PC-9 (cell line): Measurements from ENCODE around the gene ZKSCAN4. TPM values are rescaled to one million over a fixed set of nuclear protein-coding genes. Genes with fewer than 3 reads are reported as not detected.

Experiments
- BruUV-seq: library from RNA; stranded (reverse); fragments of 400-500 nt; replicated peaks from 2 replicates; lab custom pipeline; 2021; lab: Mats Ljungman, UMichigan
- CTCF ChIA-PET: fragments of 300-600 bp; sonication (Branson Sonifier 250); formaldehyde crosslinking; loops from one replicate; lab custom pipeline; 2022; ENCODE audit warnings: antibody characterized with exemption; lab: Charles Lee
- POLR2A ChIA-PET: fragments of 300-600 bp; sonication (Branson Sonifier 250); formaldehyde crosslinking; loops from one replicate; lab custom pipeline; 2022; ENCODE audit warnings: antibody characterized with exemption; ENCODE audit not compliant: unreplicated experiment; lab: Charles Lee
- DNase-seq, 2 experiments: peaks; one replicate each; pipeline versions ENCODE4 v3.0.0 to v3.0.0-alpha.2; 2015 to 2022; ENCODE audit warnings: mixed read lengths in 1 of 2
- H2AFZ ChIP-seq: fragments of 200-600 bp; sonication (generic); 2 replicates; pipeline ENCODE4 v1.8.1; 2017; ENCODE audit warnings: antibody characterized with exemption
- H3F3A ChIP-seq: fragments of 200-600 bp; sonication (generic); 2 replicates; pipeline ENCODE4 v1.8.1; 2017; ENCODE audit warnings: antibody characterized with exemption, mild to moderate bottlenecking, low read depth; ENCODE audit not compliant: insufficient read depth
- H3K27ac ChIP-seq: fragments of 200-600 bp; sonication (generic); 2 replicates; pipeline ENCODE4 v1.6.1; 2016; ENCODE audit warnings: mixed run types
- H3K27me3 ChIP-seq: fragments of 200-600 bp; sonication (generic); 2 replicates; pipeline ENCODE4 v1.6.1; 2016; ENCODE audit warnings: low read depth, mixed run types; ENCODE audit not compliant: insufficient read depth
- H3K36me3 ChIP-seq: fragments of 200-600 bp; sonication (generic); 2 replicates; pipeline ENCODE4 v1.6.1; 2016; ENCODE audit warnings: low read depth, mixed run types
- H3K4me1 ChIP-seq: fragments of 200-600 bp; sonication (generic); replicated peaks from 2 replicates; pipeline ENCODE4 v1.6.1; 2016; ENCODE audit warnings: mixed run types; ENCODE audit not compliant: insufficient read depth
- H3K4me2 ChIP-seq: fragments of 200-600 bp; sonication (generic); 2 replicates; pipeline ENCODE4 v1.6.1; 2017; ENCODE audit warnings: mixed run types
- H3K4me3 ChIP-seq: fragments of 200-600 bp; sonication (generic); 2 replicates; pipeline ENCODE4 v1.6.1; 2016; ENCODE audit warnings: mixed run types
- H3K79me2 ChIP-seq: fragments of 200-600 bp; sonication (generic); 2 replicates; pipeline ENCODE4 v1.6.1; 2017; ENCODE audit warnings: low read depth, mixed run types
- H3K9me2 ChIP-seq: fragments of 200-600 bp; sonication (generic); 2 replicates; pipeline ENCODE4 v1.8.1; 2017; ENCODE audit warnings: mild to moderate bottlenecking; ENCODE audit not compliant: insufficient read depth
- H3K9me3 ChIP-seq: fragments of 200-600 bp; sonication (generic); 2 replicates; pipeline ENCODE4 v1.8.1; 2016; ENCODE audit warnings: low read depth; ENCODE audit not compliant: insufficient read depth
- H4K20me1 ChIP-seq: fragments of 200-600 bp; sonication (generic); 2 replicates; pipeline ENCODE4 v1.8.1; 2017; ENCODE audit not compliant: insufficient read depth
- EZH2 ChIP-seq: fragments of 200-600 bp; sonication (generic); IDR thresholded peaks from 2 replicates; pipeline ENCODE4 v1.8.0; 2017; ENCODE audit warnings: antibody characterized with exemption, low read depth
- intact Hi-C: fragments of 100-400 bp; cut with micrococcal nuclease; formaldehyde crosslinking; loops from one replicate; pipeline ENCODE4 v1.10.0; 2022; ENCODE audit not compliant: unreplicated experiment
- total RNA-seq: library from RNA; stranded (reverse); gene quantifications from 2 replicates; pipeline ENCODE4 v1.2.3, GENCODE V29; 2021
- TF ChIP-seq, protein P1 (sequence below): fragments of 200-600 bp; sonication (generic); conservative IDR thresholded peaks from 2 replicates; pipeline ENCODE4 v1.6.1; 2017; ENCODE audit warnings: mixed run types, antibody characterized with exemption, mild to moderate bottlenecking, moderate library complexity

ZKSCAN4 gene
- total RNA-seq, 1 experiment from 2014 or later = 6.7 TPM

DNA sequence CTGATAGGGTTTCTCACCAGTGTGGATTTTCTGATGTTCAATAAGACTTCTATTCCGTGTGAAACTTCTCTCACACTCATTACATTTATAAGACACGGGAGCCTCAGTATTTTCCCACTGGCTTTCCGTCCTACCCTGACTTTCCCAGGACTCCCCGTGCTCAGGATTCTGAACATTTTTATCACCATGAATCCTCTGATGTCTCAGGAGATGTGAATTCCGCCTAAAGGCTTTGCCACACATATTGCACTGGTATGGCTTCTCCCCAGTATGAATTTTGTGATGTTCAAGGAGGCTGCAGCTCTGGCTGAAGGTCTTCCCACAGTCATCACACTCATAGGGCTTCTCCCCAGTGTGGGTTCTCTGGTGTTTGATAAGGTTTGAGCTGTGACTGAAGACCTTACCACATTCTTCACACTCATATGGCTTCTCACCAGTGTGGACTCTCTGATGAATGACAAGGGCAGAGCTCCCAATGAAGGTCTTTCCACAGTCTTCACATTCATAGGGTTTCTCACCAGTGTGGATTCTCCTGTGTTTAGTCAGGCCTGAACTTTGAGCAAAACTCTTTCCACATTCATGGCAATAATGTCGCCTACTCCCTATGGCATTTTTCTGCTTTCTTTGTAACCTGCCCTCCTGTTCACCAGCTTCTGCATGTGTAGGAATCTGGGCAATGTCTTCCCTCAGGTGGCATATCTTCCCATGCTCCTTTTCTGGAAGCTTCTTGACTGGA, 6.7 kb downstream of the ZKSCAN4 start:
- H3K9me2 ChIP-seq = no peaks in the 10 kb centered on the region
- no peaks in the 10 kb centered on the region for H4K20me1 ChIP-seq
- no peaks in the 10 kb centered on the region for H3K4me1 ChIP-seq
- no peak for TF ChIP-seq EZH2
- TF ChIP-seq, protein P1, sequence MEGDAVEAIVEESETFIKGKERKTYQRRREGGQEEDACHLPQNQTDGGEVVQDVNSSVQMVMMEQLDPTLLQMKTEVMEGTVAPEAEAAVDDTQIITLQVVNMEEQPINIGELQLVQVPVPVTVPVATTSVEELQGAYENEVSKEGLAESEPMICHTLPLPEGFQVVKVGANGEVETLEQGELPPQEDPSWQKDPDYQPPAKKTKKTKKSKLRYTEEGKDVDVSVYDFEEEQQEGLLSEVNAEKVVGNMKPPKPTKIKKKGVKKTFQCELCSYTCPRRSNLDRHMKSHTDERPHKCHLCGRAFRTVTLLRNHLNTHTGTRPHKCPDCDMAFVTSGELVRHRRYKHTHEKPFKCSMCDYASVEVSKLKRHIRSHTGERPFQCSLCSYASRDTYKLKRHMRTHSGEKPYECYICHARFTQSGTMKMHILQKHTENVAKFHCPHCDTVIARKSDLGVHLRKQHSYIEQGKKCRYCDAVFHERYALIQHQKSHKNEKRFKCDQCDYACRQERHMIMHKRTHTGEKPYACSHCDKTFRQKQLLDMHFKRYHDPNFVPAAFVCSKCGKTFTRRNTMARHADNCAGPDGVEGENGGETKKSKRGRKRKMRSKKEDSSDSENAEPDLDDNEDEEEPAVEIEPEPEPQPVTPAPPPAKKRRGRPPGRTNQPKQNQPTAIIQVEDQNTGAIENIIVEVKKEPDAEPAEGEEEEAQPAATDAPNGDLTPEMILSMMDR = no peak
- no peaks in the 10 kb centered on the region for H3F3A ChIP-seq
- H2AFZ ChIP-seq = no peak overlapping the region
- H3K79me2 ChIP-seq = peaks cover 5% of the 10 kb centered on the region; the same call in 1 of the 2 replicates
- 0 out of 2 replicates have a peak, but pooled peaks cover 7% of the 10 kb centered on the region for H3K36me3 ChIP-seq
- POLR2A ChIA-PET = interaction anchor here (0.7 kb wide), 1 partner anchor 24 kb away, joined by 4 read pairs; no protein-coding TSS in a partner anchor
- no peak for DNase-seq
- no peak overlapping the region for H3K27ac ChIP-seq
- no peaks in the 10 kb centered on the region for H3K27me3 ChIP-seq
- CTCF ChIA-PET = no interaction called here
- no peaks in the 10 kb centered on the region for H3K9me3 ChIP-seq
- BruUV-seq = no TSS peak
- intact Hi-C loops = no loop called here
- no peak overlapping the region for H3K4me2 ChIP-seq
- H3K4me3 ChIP-seq = no peak overlapping the region

DNA sequence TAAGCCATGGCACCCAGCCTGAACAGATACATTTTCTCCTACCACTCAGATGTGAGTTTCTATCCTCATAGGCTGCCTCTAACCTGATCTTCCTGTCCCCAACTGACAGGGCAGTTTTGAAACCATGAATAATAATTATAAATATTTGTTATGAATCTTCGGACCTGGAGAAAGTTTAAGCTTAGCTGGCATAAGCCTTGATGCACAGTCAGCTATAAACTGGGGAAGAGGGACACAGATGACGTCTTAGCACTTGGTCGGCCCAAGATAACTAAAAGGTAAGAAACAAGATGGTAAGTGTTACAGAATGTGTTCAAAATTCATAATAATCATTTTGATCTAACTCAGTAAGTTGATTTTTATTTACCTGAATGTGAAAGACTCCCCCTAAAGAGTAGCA, 8.1 kb downstream of the ZKSCAN4 start:
- DNase-seq = no peak
- intact Hi-C loops = no loop called here
- no TSS peak for BruUV-seq
- H3K36me3 ChIP-seq = 0 out of 2 replicates have a peak, but pooled peaks cover 7% of the 10 kb centered on the region
- H3K27ac ChIP-seq = no peak overlapping the region
- no peaks in the 10 kb centered on the region for H3K9me3 ChIP-seq
- ChIA-PET CTCF (no interaction called here), POLR2A (no interaction called here)
- no peaks in the 10 kb centered on the region for H3K27me3 ChIP-seq
- no peak overlapping the region for H3K4me2 ChIP-seq
- no peaks in the 10 kb centered on the region for H4K20me1 ChIP-seq
- no peak overlapping the region for H3K4me3 ChIP-seq
- no peak overlapping the region for H2AFZ ChIP-seq
- TF ChIP-seq EZH2 = no peak
- TF ChIP-seq, protein P1 = no peak
- H3F3A ChIP-seq = no peaks in the 10 kb centered on the region
- no peaks in the 10 kb centered on the region for H3K79me2 ChIP-seq
- H3K9me2 ChIP-seq = no peaks in the 10 kb centered on the region
- H3K4me1 ChIP-seq = no peaks in the 10 kb centered on the region

DNA sequence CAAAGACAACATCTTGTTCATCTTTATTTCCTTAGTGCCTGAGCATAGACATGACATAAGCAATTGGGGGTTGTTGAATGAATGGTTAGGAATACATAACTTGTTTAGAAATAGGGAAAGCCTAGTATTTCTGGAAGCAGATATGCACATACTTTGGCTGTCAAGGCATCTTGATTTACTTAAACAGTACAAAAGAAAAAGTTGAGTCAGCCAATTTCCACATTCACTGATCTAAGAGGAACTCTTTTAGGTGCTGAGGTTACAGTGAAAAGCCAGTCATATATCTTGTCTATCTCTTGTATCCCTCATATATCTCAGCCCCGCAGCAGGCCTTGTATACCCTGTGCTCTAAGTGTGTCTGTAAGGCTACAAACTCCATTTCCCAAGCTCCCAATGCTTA, 11.6 kb downstream of the ZKSCAN4 start:
- Histone ChIP-seq H3K9me2 (no peaks in the 10 kb centered on the region), H3K9me3 (no peaks in the 10 kb centered on the region), H3F3A (no peaks in the 10 kb centered on the region), H3K36me3 (no peaks in the 10 kb centered on the region), H3K27ac (no peak overlapping the region), H3K79me2 (no peaks in the 10 kb centered on the region), H3K4me3 (no peak overlapping the region), H3K27me3 (no peaks in the 10 kb centered on the region), H2AFZ (no peak overlapping the region), H3K4me2 (no peak overlapping the region), H3K4me1 (no peaks in the 10 kb centered on the region), H4K20me1 (no peaks in the 10 kb centered on the region)
- TF ChIP-seq, protein P1 = no peak
- no peak for TF ChIP-seq EZH2
- no TSS peak for BruUV-seq
- POLR2A ChIA-PET = no interaction called here
- CTCF ChIA-PET = no interaction called here
- intact Hi-C loops = no loop called here
- DNase-seq = no peak
